BJ (cell line): Measurements from ENCODE around the gene PRMT3. TPM values are rescaled to one million over a fixed set of nuclear protein-coding genes. Genes with fewer than 3 reads are reported as not detected.

Source experiments
- CTCF ChIA-PET: fragments of 350-600 bp; formaldehyde crosslinking; extraction: SDS; loops from one replicate; lab custom pipeline; 2021; ENCODE audit warnings: antibody characterized with exemption, inconsistent platforms; lab: Yijun Ruan, JAX
- POLR2A ChIA-PET: fragments of 300-600 bp; sonication (Branson Sonifier 250); formaldehyde crosslinking; extraction: SDS; loops from one replicate; lab custom pipeline; 2021; ENCODE audit warnings: antibody characterized with exemption; lab: Charles Lee
- DNase-seq: peaks from one replicate; pipeline ENCODE4 v3.0.0-alpha.2; 2011; ENCODE audit warnings: low read depth
- H3K27me3 ChIP-seq: 2 replicates; pipeline ENCODE4 v1.6.0; 2011; ENCODE audit warnings: low read length; ENCODE audit not compliant: control insufficient read depth, insufficient read depth
- H3K36me3 ChIP-seq: 2 replicates; pipeline ENCODE4 v1.5.1; 2011; ENCODE audit warnings: low read length; ENCODE audit not compliant: control insufficient read depth, insufficient read depth
- H3K4me3 ChIP-seq: 2 replicates; pipeline ENCODE4 v1.5.1; 2011; ENCODE audit warnings: low read depth, mild to moderate bottlenecking, control low read depth, low read length
- CTCF ChIP-seq: IDR thresholded peaks from 2 replicates; pipeline ENCODE4 v1.5.1; 2011; ENCODE audit warnings: low read depth, mild to moderate bottlenecking, control low read depth, inconsistent platforms, low read length, moderate library complexity; ENCODE audit not compliant: insufficient read depth
- polyA plus RNA-seq: library from polyadenylated mRNA; depleted of rRNA; stranded (reverse); fragments of >200 nt; gene quantifications from 2 replicates; pipeline ENCODE4 v1.2.3, GENCODE V29; 2011

PRMT3 gene
- polyA plus RNA-seq, 1 experiment = 5.6 TPM

- TF ChIP-seq CTCF = no peak
- DNase-seq = no peak
- CTCF ChIA-PET = no interaction called here
- no peak overlapping the region for H3K4me3 ChIP-seq
- POLR2A ChIA-PET = no interaction called here
- H3K36me3 ChIP-seq = no peaks in the 10 kb centered on the region
- no peaks in the 10 kb centered on the region for H3K27me3 ChIP-seq
Measured at GRCh38 chr11:20417771-20418170, 30.3 kb downstream of the PRMT3 start.

- TF ChIP-seq CTCF = no peak
- no peak for DNase-seq
- ChIA-PET POLR2A (no interaction called here), CTCF (no interaction called here)
- H3K4me3 ChIP-seq = no peak overlapping the region
- no peaks in the 10 kb centered on the region for H3K36me3 ChIP-seq
- H3K27me3 ChIP-seq = no peaks in the 10 kb centered on the region
Measured at GRCh38 chr11:20421946-20422345, 34.4 kb downstream of the PRMT3 start.

GRCh38 chr11:20429216-20429615, 41.7 kb downstream of the PRMT3 start:
- Histone ChIP-seq H3K27me3 (no peaks in the 10 kb centered on the region), H3K4me3 (no peak overlapping the region), H3K36me3 (no peaks in the 10 kb centered on the region)
- POLR2A ChIA-PET = no interaction called here
- TF ChIP-seq CTCF = no peak
- CTCF ChIA-PET = interaction anchor here (0.6 kb wide), 1 partner anchor 166 kb away, joined by 4 read pairs; no protein-coding TSS in a partner anchor
- no peak for DNase-seq

GRCh38 chr11:20438637-20439036, 51.1 kb downstream of the PRMT3 start:
- no peak overlapping the region for H3K4me3 ChIP-seq
- H3K36me3 ChIP-seq = no peaks in the 10 kb centered on the region
- no peak for TF ChIP-seq CTCF
- H3K27me3 ChIP-seq = no peaks in the 10 kb centered on the region
- POLR2A ChIA-PET = no interaction called here
- CTCF ChIA-PET = interaction anchor here (1.2 kb wide), 1 partner anchor 42 kb away, joined by 3 read pairs; no protein-coding TSS in a partner anchor
- no peak for DNase-seq

GRCh38 chr11:20443596-20443995, 56.1 kb downstream of the PRMT3 start:
- no peak overlapping the region for H3K4me3 ChIP-seq
- POLR2A ChIA-PET = no interaction called here
- DNase-seq = no peak
- CTCF ChIA-PET = interaction anchor here (0.9 to 1.7 kb wide), 6 partner anchors 13 to 167 kb away, joined by 3 to 8 read pairs (median 4); no protein-coding TSS in a partner anchor
- no peaks in the 10 kb centered on the region for H3K36me3 ChIP-seq
- no peaks in the 10 kb centered on the region for H3K27me3 ChIP-seq
- TF ChIP-seq CTCF = peak; percentile 45
